ENCODE measurements around the gene IKZF2. TPM values are rescaled to one million over a fixed set of nuclear protein-coding genes. Genes with fewer than 3 reads are reported as not detected.
A peak's percentile ranks its signal among the peaks of the same experiment; 100 is the strongest.

Gene IKZF2
- total and polyA plus RNA-seq, 9 of the 15 experiments (the other 6 are each of a cell fraction or from before 2014, with no cell fraction given): 0.04 to 0.54 (median 0.22) TPM

DNA sequence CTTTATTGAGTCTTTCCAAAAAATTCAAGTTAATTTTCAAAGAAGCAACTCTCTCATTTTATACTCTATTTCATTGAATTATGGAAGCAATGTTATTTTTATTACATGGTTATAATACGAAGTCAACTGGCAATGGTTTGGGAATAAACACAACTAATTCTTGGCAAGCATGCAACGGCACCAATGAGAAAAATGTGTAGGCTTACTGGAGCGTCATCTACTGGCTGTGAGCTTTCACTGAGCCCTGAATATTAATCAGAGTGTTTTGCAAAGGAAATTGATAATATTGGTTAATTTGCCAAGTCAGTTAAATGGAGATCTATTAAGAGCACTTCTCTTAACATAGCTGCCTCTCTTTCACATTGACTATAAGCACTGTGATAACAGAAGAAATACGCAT is 163.9 kb downstream of the IKZF2 start:
- DNase-seq (ENCODE audit: extremely low read depth in 1 of 4, low spot score in 3 of 4) (no peak), ATAC-seq (no peak), FAIRE-seq (no peak)
- Histone ChIP-seq H3K4me2 (ENCODE audit: insufficient read depth, low read length) (no peak overlapping the region), H2AFZ (ENCODE audit: low read depth, low read length) (no peak overlapping the region), H3K4me1 (replicated peaks in 1 of 2; ENCODE audit: control insufficient read depth in 2 of 2, insufficient read depth in 2 of 2, low read length in 2 of 2) (no peaks in the 10 kb centered on the region), H3K27ac (ENCODE audit: extremely low read depth, low read depth, low read length) (no peak overlapping the region), H3K4me3 (no peak overlapping the region), H3K9me1 (ENCODE audit: control insufficient read depth, insufficient read depth, low read length) (no peaks in the 10 kb centered on the region), H3K79me2 (ENCODE audit: control insufficient read depth, insufficient read depth, low read length) (no peaks in the 10 kb centered on the region), H3K27me3 (ENCODE audit: control insufficient read depth in 2 of 2, insufficient read depth in 2 of 2, low read length in 2 of 2) (no peaks in the 10 kb centered on the region), H3K9ac (ENCODE audit: insufficient read depth in 1 of 2, low read depth in 2 of 2, low read length in 2 of 2) (no peak overlapping the region), H4K20me1 (replicated peaks; ENCODE audit: control insufficient read depth, insufficient read depth, low read length) (no peaks in the 10 kb centered on the region), H3K9me3 (replicated peaks; ENCODE audit: control insufficient read depth, insufficient read depth, low read depth, low read length) (no peaks in the 10 kb centered on the region), H3K36me3 (ENCODE audit: control insufficient read depth, insufficient read depth, low read length) (no peaks in the 10 kb centered on the region)
- CTCF ChIA-PET (ENCODE audit: low intra/inter-chr PET ratio): no interaction called here
- in situ Hi-C loops (cut with MboI): no loop called here
- intact Hi-C loops (cut with micrococcal nuclease): no loop called here
- BruUV-seq (replicated peaks): no TSS peak
- POLR2A ChIA-PET: no interaction called here
- TF ChIP-seq RAD21 (CRISPR knock-in tag; conservative IDR thresholded peaks at IDR 0.05 in 1 of 2, IDR thresholded peaks at IDR 0.05 in 1 of 2): peak in 1 of 2 experiments; percentile 29; a peak in 1 of 4 replicates
- TF ChIP-seq, protein P1, sequence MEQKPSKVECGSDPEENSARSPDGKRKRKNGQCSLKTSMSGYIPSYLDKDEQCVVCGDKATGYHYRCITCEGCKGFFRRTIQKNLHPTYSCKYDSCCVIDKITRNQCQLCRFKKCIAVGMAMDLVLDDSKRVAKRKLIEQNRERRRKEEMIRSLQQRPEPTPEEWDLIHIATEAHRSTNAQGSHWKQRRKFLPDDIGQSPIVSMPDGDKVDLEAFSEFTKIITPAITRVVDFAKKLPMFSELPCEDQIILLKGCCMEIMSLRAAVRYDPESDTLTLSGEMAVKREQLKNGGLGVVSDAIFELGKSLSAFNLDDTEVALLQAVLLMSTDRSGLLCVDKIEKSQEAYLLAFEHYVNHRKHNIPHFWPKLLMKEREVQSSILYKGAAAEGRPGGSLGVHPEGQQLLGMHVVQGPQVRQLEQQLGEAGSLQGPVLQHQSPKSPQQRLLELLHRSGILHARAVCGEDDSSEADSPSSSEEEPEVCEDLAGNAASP (IDR thresholded peaks at IDR 0.05): no peak
- WGBS (ENCODE audit: insufficient coverage, low coverage, missing lambda C conversion rate): 3% methylated on average over 4 of the region's 4 CpGs

DNA sequence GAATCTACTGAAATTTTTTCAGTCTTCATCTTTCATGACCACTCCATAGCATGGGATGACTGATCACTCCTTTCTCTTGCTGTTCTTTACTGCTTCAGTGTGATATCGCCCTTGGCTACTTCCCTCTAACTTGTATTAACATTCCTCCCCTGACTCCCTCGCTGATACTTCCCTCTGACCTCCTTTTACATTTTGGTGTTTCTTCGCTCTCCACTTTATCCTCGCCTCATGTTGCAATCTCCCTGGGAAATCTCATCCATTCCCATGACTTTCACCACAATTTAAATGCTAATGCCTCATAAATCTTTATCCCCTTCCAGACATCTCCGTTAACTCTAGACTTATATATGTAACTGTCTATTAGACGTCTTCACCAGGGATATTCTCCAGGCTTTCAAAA is 167.3 kb downstream of the IKZF2 start:
- H3K27me3 ChIP-seq (ENCODE audit: control insufficient read depth in 2 of 2, insufficient read depth in 2 of 2, low read length in 2 of 2): no peaks in the 10 kb centered on the region
- no peak overlapping the region for H3K9ac ChIP-seq (ENCODE audit: insufficient read depth in 1 of 2, low read depth in 2 of 2, low read length in 2 of 2)
- no peaks in the 10 kb centered on the region for H3K9me3 ChIP-seq (replicated peaks; ENCODE audit: control insufficient read depth, insufficient read depth, low read depth, low read length)
- no peak overlapping the region for H3K27ac ChIP-seq (ENCODE audit: extremely low read depth, low read depth, low read length)
- no peak for DNase-seq (ENCODE audit: extremely low read depth in 1 of 4, low spot score in 3 of 4)
- FAIRE-seq: no peak
- H3K4me3 ChIP-seq: no peak overlapping the region
- no peak for TF ChIP-seq ZNF184 (CRISPR knock-in tag; IDR thresholded peaks at IDR 0.05)
- no peak for TF ChIP-seq NR4A1 (CRISPR knock-in tag; IDR thresholded peaks at IDR 0.05)
- no peak for TF ChIP-seq NR4A1 (tag; IDR thresholded peaks at IDR 0.05)
- TF ChIP-seq CCAR2 (IDR thresholded peaks at IDR 0.05; ENCODE audit: low read depth, low read length): no peak
- no peak for TF ChIP-seq BMI1 (IDR thresholded peaks at IDR 0.05; ENCODE audit: low read length)
- TF ChIP-seq ZKSCAN8 (CRISPR knock-in tag; IDR thresholded peaks at IDR 0.05): no peak
- no peak for TF ChIP-seq LEF1 (IDR thresholded peaks at IDR 0.05)
- TF ChIP-seq RBM15 (IDR thresholded peaks at IDR 0.05; ENCODE audit: insufficient read depth, low read length): no peak
- TF ChIP-seq ZFX (CRISPR knock-in tag; IDR thresholded peaks at IDR 0.05): no peak
- no peak for TF ChIP-seq STAT5B (CRISPR knock-in tag; IDR thresholded peaks at IDR 0.05)
- no peak for TF ChIP-seq RCOR1 (IDR thresholded peaks at IDR 0.05; ENCODE audit: borderline replicate concordance in 1 of 2, low read depth in 2 of 2, low read length in 2 of 2)
- TF ChIP-seq, protein P2, sequence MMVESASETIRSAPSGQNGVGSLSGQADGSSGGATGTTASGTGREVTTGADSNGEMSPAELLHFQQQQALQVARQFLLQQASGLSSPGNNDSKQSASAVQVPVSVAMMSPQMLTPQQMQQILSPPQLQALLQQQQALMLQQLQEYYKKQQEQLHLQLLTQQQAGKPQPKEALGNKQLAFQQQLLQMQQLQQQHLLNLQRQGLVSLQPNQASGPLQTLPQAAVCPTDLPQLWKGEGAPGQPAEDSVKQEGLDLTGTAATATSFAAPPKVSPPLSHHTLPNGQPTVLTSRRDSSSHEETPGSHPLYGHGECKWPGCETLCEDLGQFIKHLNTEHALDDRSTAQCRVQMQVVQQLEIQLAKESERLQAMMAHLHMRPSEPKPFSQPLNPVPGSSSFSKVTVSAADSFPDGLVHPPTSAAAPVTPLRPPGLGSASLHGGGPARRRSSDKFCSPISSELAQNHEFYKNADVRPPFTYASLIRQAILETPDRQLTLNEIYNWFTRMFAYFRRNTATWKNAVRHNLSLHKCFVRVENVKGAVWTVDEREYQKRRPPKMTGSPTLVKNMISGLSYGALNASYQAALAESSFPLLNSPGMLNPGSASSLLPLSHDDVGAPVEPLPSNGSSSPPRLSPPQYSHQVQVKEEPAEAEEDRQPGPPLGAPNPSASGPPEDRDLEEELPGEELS (CRISPR knock-in tag; IDR thresholded peaks at IDR 0.05; ENCODE audit: borderline replicate concordance): no peak
- no peak for ATAC-seq
- WGBS (ENCODE audit: insufficient coverage, low coverage, missing lambda C conversion rate): 2% methylated on average over 6 of the region's 6 CpGs
- H2AFZ ChIP-seq (ENCODE audit: low read depth, low read length): no peak overlapping the region
- no TSS peak for BruUV-seq (replicated peaks)
- ChIA-PET CTCF (ENCODE audit: low intra/inter-chr PET ratio) (no interaction called here), POLR2A (no interaction called here)
- no peaks in the 10 kb centered on the region for H3K4me1 ChIP-seq (replicated peaks in 1 of 2; ENCODE audit: control insufficient read depth in 2 of 2, insufficient read depth in 2 of 2, low read length in 2 of 2)
- H3K9me1 ChIP-seq (ENCODE audit: control insufficient read depth, insufficient read depth, low read length): no peaks in the 10 kb centered on the region
- in situ Hi-C loops (cut with MboI) (no loop called here), intact Hi-C loops (cut with micrococcal nuclease) (no loop called here)
- H4K20me1 ChIP-seq (replicated peaks; ENCODE audit: control insufficient read depth, insufficient read depth, low read length): no peaks in the 10 kb centered on the region
- no peaks in the 10 kb centered on the region for H3K36me3 ChIP-seq (ENCODE audit: control insufficient read depth, insufficient read depth, low read length)
- no peak overlapping the region for H3K4me2 ChIP-seq (ENCODE audit: insufficient read depth, low read length)
- no peaks in the 10 kb centered on the region for H3K79me2 ChIP-seq (ENCODE audit: control insufficient read depth, insufficient read depth, low read length)
